Thymus (tissue), 11 donors: Measurements from ENCODE around the gene AMN1. TPM values are rescaled to one million over a fixed set of nuclear protein-coding genes. Genes with fewer than 3 reads are reported as not detected.
"Not testable (repeated sequence)": the region's sequence is repeated elsewhere in the genome, so short reads cannot be mapped to it uniquely, and the experiment has no call there.

Experiments used
- DNase-seq, 9 donors: peaks; one replicate each; pipeline ENCODE4 v3.0.0-alpha.2; 2013; ENCODE audit warnings: low spot score in 9 of 9, low read depth in 6 of 9, missing footprints in 1 of 9
- H3K27ac ChIP-seq, 2 donors: one replicate each; pipeline ENCODE4 v1.5.1; 2013; ENCODE audit warnings: control low read depth in 1 of 2, low read depth in 1 of 2, low read length in 1 of 2, mild to moderate bottlenecking in 1 of 2, moderate library complexity in 1 of 2
- H3K27me3 ChIP-seq, 2 donors: one replicate each; pipeline ENCODE4 v1.5.1; 2013; ENCODE audit warnings: low read length in 1 of 2; ENCODE audit not compliant: control insufficient read depth in 2 of 2, insufficient read depth in 1 of 2
- H3K36me3 ChIP-seq, 2 donors: one replicate each; pipeline ENCODE4 v1.5.1; 2013; ENCODE audit warnings: low read length in 1 of 2, mild to moderate bottlenecking in 1 of 2, moderate library complexity in 1 of 2; ENCODE audit not compliant: control insufficient read depth in 2 of 2, insufficient read depth in 2 of 2
- H3K4me1 ChIP-seq, 2 donors: one replicate each; pipeline ENCODE4 v1.5.1; 2013; ENCODE audit warnings: low read length in 2 of 2; ENCODE audit not compliant: control insufficient read depth in 2 of 2, insufficient read depth in 2 of 2
- H3K4me3 ChIP-seq, 2 donors: one replicate each; pipeline ENCODE4 v1.5.1; 2013; ENCODE audit warnings: low read length in 2 of 2, control low read depth in 1 of 2, mild to moderate bottlenecking in 1 of 2
- H3K9me3 ChIP-seq, 2 donors: one replicate each; pipeline ENCODE4 v1.5.1; 2013; ENCODE audit warnings: low read length in 1 of 2, mild to moderate bottlenecking in 1 of 2; ENCODE audit not compliant: control insufficient read depth in 2 of 2, insufficient read depth in 1 of 2
- WGBS: extraction: QIAGEN DNeasy Blood & Tissue Kit; methylation state at CpG from one replicate; pipeline ENCODE4 v1.1.7; 2013; 5-methylcytosine and 5-hydroxymethylcytosine counted together
- polyA plus RNA-seq: library from polyadenylated mRNA; stranded (reverse); fragments of 200-250 nt; gene quantifications from one replicate; pipeline ENCODE4 v1.2.3, GENCODE V29; 2013
- total RNA-seq: library from RNA; stranded (reverse); fragments of 120-200 nt; gene quantifications from one replicate; pipeline ENCODE4 v1.2.4, GENCODE V29; 2013
- donor health status: healthy.

Gene AMN1
- total and polyA plus RNA-seq, 2 donors: 23.5 to 24.4 TPM

DNA sequence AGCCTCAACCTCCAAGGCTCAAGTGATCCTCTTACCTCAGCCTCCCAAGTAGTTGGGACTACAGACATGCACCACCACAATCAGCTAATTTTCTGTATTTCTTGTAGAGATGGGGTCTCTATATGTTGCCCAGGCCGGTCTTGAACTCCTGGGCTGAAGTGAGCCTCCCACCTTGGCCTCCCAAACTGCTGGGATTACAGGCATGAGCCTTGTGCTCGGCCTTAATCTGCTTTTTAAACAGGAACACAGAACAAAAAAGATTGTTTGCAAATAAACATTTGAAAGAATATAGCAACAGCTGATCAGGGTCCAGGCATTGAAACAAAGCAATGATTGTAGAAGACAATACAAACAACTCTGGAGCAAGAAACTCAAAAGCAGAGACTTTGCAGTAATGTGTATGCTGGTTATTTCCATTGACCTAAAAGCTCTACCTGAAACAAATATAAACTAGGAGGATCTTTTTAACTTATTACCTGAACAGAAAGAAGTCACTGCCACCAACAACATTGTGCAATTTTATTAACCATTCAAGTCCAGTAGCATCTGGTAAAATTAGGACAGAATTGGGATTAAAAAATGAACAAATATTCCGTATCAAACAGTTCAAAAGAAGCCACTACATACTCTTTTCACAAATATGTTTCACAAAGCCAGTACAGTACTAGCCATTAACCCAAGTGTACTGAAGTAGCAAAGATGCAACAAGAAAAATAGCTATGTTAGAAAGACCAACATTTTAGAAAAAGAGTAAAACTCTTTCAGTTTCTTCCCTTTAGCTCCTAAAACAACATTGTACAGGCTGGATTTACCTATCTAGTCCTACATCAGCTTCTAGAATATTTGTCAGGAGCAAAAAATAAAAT, 14.2 kb downstream of the AMN1 start:
- peaks cover 5 to 6% of the 10 kb centered on the region in 2 donors for H3K4me1 ChIP-seq
- WGBS: 98% methylated on average over 3 of the region's 3 CpGs
- H3K36me3 ChIP-seq: peaks cover 8% of the 10 kb centered on the region in 2 donors
- H3K4me3 ChIP-seq: no peak overlapping the region
- peaks cover 0 to 9% of the 10 kb centered on the region in 2 donors for H3K9me3 ChIP-seq
- H3K27me3 ChIP-seq: no peaks in the 10 kb centered on the region
- no peak for DNase-seq
- H3K27ac ChIP-seq: peak overlapping the region in 1 of 2 donors; percentile 74

DNA sequence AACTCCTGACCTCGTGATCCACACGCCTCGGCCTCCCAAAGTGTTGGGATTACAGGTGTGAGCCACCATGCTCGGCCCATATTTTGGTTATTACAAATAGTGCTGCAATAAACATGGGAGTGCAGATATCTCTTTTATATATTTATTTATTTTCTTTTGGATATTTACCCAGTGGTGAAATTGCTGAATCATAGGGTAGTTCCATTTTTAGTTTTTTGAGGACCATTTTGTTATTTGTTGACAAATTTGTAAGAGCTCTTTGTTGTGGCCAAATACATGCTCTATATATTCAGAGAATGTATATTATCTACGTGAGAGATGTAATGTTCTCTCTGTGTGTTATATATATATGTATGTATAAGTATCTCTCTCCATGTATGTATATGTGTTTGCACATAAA, 15.9 kb downstream of the AMN1 start:
- no peaks in the 10 kb centered on the region for H3K27me3 ChIP-seq
- no peak overlapping the region for H3K4me3 ChIP-seq
- H3K36me3 ChIP-seq: peaks cover 6 to 8% of the 10 kb centered on the region in 2 donors
- H3K9me3 ChIP-seq: peaks cover 0 to 10% of the 10 kb centered on the region in 2 donors
- 98% methylated on average over 5 of the region's 5 CpGs for WGBS
- no peak overlapping the region for H3K27ac ChIP-seq
- no peak for DNase-seq
- peaks cover 5 to 6% of the 10 kb centered on the region in 2 donors for H3K4me1 ChIP-seq

DNA sequence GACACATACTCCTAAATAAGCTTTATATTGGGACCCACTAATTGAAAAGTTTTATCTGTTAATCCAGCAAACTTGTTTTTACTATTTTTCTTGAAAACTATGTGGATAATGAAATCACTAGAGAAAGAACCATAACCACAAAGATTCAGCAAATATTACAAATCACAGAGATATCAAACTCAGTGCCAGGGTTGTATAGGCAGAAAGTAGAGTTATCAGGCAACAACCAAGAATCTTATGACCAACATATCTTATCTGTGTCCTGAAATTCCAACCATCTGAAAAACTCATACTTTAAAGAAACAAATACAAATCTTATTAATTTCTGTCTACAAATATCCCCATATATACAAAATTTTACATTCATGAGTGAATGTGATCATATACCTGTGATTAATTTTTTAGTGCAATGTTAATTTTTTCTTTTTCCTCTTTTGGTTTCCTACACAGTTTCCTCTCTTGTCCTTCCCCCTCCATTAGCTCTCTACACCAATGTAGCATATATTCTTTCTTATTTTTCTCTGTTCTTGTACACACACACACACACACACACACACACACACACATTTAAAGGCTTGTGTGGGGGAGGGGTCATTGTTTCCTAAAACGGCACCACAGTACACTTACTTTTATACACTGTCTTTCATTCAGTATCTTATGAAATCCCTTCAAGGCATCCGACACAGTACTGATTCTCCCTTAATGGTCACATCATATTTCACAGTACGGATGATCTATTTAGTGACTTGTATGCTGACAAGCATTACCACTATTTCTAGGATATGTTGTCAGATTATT, 18.6 kb downstream of the AMN1 start:
- Histone ChIP-seq H3K27me3 (no peaks in the 10 kb centered on the region), H3K27ac (no peak overlapping the region)
- whole genome bisulfite sequencing: 76% methylated on average over 3 of the region's 3 CpGs

DNA sequence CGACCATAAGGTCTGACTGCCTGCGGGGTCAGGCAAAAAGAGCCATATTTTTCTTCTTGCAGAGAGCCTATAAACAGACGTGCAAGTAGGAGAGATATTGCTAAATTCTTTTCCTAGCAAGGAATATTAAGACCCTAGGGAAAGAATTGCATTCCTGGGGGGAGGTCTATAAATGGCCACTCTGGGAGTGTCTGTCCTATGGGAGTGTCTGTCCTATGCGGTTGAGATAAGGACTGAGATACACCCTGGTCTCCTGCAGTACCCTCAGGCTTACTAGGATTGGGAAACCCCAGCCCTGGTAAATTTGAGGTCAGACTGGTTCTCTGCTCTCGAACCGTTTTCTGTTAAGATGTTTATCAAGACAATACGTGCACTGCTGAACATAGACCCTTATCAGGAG, 20.7 kb downstream of the AMN1 start:
- H3K9me3 ChIP-seq: peaks cover 0 to 10% of the 10 kb centered on the region in 2 donors
- not testable (repeated sequence) for H3K4me1 ChIP-seq, DNase-seq, H3K4me3 ChIP-seq, H3K27me3 ChIP-seq, H3K27ac ChIP-seq
- 97% methylated on average over 7 of the region's 7 CpGs for WGBS
- H3K36me3 ChIP-seq: peaks cover 10 to 12% of the 10 kb centered on the region in 2 donors

More for the DNA sequence above, 18.6 kb downstream of the AMN1 start:
- peaks cover 0 to 10% of the 10 kb centered on the region in 2 donors for H3K9me3 ChIP-seq
- no peak for DNase-seq
- H3K4me1 ChIP-seq: peaks cover 3 to 8% of the 10 kb centered on the region in 2 donors
- H3K36me3 ChIP-seq: peaks cover 10 to 12% of the 10 kb centered on the region in 2 donors
- no peak overlapping the region for H3K4me3 ChIP-seq

DNA sequence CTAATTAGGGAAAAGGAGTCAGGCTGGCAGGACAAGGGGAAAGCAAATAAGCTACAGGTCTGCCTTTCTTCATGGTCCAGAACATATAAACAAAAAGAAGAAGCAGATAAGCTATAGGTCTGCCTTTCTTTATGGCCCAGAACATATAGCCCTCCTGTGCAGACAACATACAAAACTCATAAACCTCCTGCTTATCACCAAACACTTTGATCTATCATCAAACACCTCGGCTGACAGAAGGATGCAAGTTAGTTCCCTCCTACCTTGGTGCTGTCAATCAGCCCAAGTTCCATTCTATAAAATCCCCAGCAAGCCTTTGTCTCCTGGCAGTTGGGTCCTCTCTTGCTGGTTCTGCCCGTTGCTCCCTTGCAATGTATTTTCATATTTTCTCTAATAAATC, 23.2 kb downstream of the AMN1 start:
- Histone ChIP-seq H3K27me3 (no peaks in the 10 kb centered on the region), H3K27ac (peak overlapping the region; percentile 56 to 72), H3K4me1 (peaks cover 2 to 9% of the 10 kb centered on the region in 2 donors), H3K4me3 (no peak overlapping the region), H3K9me3 (peaks cover 0 to 8% of the 10 kb centered on the region in 2 donors), H3K36me3 (peaks cover 14 to 16% of the 10 kb centered on the region in 2 donors)
- peak; percentile 24 to 82 (median 61) for DNase-seq
- WGBS: 49% methylated on average over 2 of the region's 2 CpGs

DNA sequence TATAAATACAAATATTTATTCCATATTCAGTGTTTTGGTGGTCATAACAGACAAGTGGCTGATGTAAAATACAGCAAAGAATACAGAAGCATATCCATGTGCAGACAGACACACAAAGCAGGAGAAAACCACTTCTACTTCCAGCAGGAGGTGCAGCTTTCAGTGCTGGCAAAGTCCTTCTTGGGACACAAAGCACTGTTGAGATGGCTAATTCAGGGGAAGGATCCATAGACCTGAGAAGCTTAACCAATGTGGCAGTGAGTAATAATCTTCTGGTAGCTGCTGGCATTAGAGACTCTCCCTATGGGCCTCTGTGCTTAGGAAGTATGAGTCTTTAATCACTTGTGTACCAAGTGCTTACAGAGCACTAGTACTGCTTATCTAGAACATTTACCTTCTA, 26.8 kb downstream of the AMN1 start:
- H3K36me3 ChIP-seq: peaks cover 20 to 27% of the 10 kb centered on the region in 2 donors
- peaks cover 2 to 9% of the 10 kb centered on the region in 2 donors for H3K4me1 ChIP-seq
- no peaks in the 10 kb centered on the region for H3K27me3 ChIP-seq
- H3K4me3 ChIP-seq: no peak overlapping the region
- no peak overlapping the region for H3K27ac ChIP-seq
- no peaks in the 10 kb centered on the region for H3K9me3 ChIP-seq
- DNase-seq: no peak

DNA sequence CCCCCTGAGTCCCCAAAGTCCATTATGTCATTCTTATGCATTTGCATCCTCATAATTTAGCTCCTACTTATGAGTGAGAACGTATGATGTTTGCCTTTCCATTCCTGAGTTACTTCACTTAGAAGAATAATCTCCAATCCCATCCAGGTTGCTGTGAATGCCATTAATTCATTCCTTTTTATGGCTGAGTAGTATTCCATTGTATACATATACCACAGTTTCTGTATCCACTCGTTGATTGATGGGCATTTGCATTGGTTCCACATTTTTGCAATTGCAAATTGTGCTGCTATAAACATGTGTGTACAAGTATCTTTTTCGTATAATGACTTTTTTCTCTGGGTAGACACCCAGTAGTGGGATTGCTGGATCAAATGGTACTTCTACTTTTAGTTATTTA, 38.9 kb downstream of the AMN1 start:
- not testable (repeated sequence) for DNase-seq, H3K4me1 ChIP-seq, H3K27ac ChIP-seq, H3K4me3 ChIP-seq, H3K27me3 ChIP-seq
- Histone ChIP-seq H3K9me3 (peaks cover 2 to 13% of the 10 kb centered on the region in 2 donors), H3K36me3 (peaks cover 25 to 41% of the 10 kb centered on the region in 2 donors)
- over 99% methylated on average over 3 of the region's 3 CpGs for WGBS

DNA sequence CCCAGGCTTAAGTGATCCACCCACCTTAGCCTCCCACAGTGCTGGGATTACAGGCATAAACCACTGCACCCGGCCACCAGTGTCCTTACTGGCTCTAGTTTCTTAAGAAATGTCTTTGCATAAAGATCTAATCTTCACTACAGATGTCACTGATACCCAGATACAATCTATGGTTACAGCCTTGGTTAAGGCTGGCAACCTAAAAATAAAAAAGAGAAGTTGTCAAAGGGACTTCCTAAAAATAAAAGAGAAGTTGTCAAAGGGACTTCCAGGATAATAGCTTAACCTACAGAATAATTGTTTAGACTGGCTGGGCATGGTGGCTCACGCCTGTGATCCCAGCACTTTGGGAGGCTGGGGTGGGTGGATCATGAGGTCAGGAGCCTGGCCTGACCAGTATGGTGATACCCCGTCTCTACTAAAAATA, 41.7 kb downstream of the AMN1 start:
- Histone ChIP-seq H3K27ac (peak overlapping the region; percentile 45 to 52), H3K36me3 (peaks cover 27 to 41% of the 10 kb centered on the region in 2 donors), H3K4me3 (no peak overlapping the region), H3K27me3 (no peaks in the 10 kb centered on the region), H3K9me3 (peaks cover 1 to 29% of the 10 kb centered on the region in 2 donors), H3K4me1 (peaks cover 0 to 2% of the 10 kb centered on the region in 2 donors)
- DNase-seq: peak in 1 of 9 donors; percentile 20
- 56% methylated on average over 3 of the region's 3 CpGs for WGBS

DNA sequence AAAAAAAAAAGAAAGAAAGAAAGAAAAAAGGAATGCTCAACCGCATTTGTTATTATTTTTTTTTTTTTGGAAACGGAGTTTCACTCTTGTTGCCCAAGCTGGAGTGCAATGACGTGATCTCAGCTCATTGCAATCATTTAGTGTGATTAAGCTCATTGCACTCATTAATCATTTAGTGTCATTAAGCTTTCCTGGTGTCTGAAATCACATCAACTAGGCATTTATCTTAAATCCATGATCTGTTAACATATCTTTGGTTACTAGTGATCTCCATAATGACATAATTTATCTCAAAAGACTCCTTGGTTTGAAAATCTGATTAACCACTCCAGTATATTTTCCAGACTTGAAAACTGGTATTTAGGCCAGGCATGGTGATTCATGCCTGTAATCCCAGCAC, 43.0 kb downstream of the AMN1 start:
- Histone ChIP-seq H3K4me1 (peaks cover 0 to 2% of the 10 kb centered on the region in 2 donors), H3K36me3 (peaks cover 27 to 41% of the 10 kb centered on the region in 2 donors), H3K27ac (no peak overlapping the region), H3K4me3 (no peak overlapping the region), H3K9me3 (peaks cover 1 to 29% of the 10 kb centered on the region in 2 donors), H3K27me3 (no peaks in the 10 kb centered on the region)
- no peak for DNase-seq
- WGBS: 78% methylated on average over 3 of the region's 3 CpGs
